CD14-positive monocyte (primary cell): ENCODE results near the gene EIF3J. TPM values are rescaled to one million over a fixed set of nuclear protein-coding genes. Genes with fewer than 3 reads are reported as not detected.
"Not testable (repeated sequence)": the region's sequence is repeated elsewhere in the genome, so short reads cannot be mapped to it uniquely, and the experiment has no call there.

Source experiments
- DNase-seq, 3 donors: peaks; one replicate each; pipeline ENCODE4 v3.0.0-alpha.2; 2011 to 2022
- H2AFZ ChIP-seq: 2 replicates; pipeline ENCODE4 v1.6.0; 2012; ENCODE audit warnings: mild to moderate bottlenecking, low read depth, low read length, inconsistent platforms; ENCODE audit not compliant: insufficient read depth, poor library complexity, severe bottlenecking
- H3K27ac ChIP-seq, 2 donors: 1 replicate in 1 of 2; 2 replicates in 1 of 2; pipeline ENCODE4 v1.5.1; 2012 to 2013; ENCODE audit warnings: low read length in 2 of 2, control low read depth in 1 of 2, inconsistent platforms in 1 of 2, low read depth in 1 of 2, mild to moderate bottlenecking in 1 of 2
- H3K27me3 ChIP-seq, 2 donors: one replicate each; pipeline versions ENCODE4 v1.6.0 to v1.6.1; 2011 to 2013; ENCODE audit warnings: low read length in 2 of 2; ENCODE audit not compliant: control insufficient read depth in 2 of 2, insufficient read depth in 2 of 2
- H3K36me3 ChIP-seq, 2 donors: replicated peaks in 1 of 2; 1 replicate in 1 of 2; 2 replicates in 1 of 2; pipeline versions ENCODE4 v1.5.1 to v1.6.1; 2012 to 2013; ENCODE audit warnings: low read length in 2 of 2, control low read depth in 1 of 2, inconsistent platforms in 1 of 2, mild to moderate bottlenecking in 1 of 2; ENCODE audit not compliant: insufficient read depth in 2 of 2, control insufficient read depth in 1 of 2
- H3K4me1 ChIP-seq, 2 donors: 1 replicate in 1 of 2; 2 replicates in 1 of 2; pipeline versions ENCODE4 v1.5.1 to v1.6.1; 2012 to 2013; ENCODE audit warnings: low read length in 2 of 2, control low read depth in 1 of 2, inconsistent platforms in 1 of 2, mild to moderate bottlenecking in 1 of 2, moderate library complexity in 1 of 2; ENCODE audit not compliant: insufficient read depth in 2 of 2, control insufficient read depth in 1 of 2
- H3K4me2 ChIP-seq: replicated peaks from 2 replicates; pipeline ENCODE3; 2012; ENCODE audit warnings: low read length, moderate library complexity, mild to moderate bottlenecking; ENCODE audit not compliant: poor library complexity, severe bottlenecking; ENCODE audit errors: extremely low read depth
- H3K4me3 ChIP-seq, 3 experiments: fragments of 200-600 bp in 1 of 3; sonication (generic) in 1 of 3; replicated peaks in 1 of 3; 1 replicate in 2 of 3; 2 replicates in 1 of 3; pipeline ENCODE4 v1.5.1; 2011 to 2013; ENCODE audit warnings: low read length in 3 of 3, mild to moderate bottlenecking in 3 of 3, control low read depth in 2 of 3, low read depth in 2 of 3, inconsistent platforms in 1 of 3, moderate library complexity in 1 of 3
- H3K79me2 ChIP-seq: 2 replicates; pipeline ENCODE4 v1.6.0; 2012; ENCODE audit warnings: mild to moderate bottlenecking, control low read depth, inconsistent platforms, low read length, moderate library complexity; ENCODE audit not compliant: insufficient read depth
- H3K9ac ChIP-seq: 2 replicates; pipeline ENCODE4 v1.6.0; 2017; ENCODE audit warnings: low read length, mild to moderate bottlenecking; ENCODE audit not compliant: insufficient read depth, poor library complexity, severe bottlenecking
- H3K9me3 ChIP-seq, 2 donors: replicated peaks in 1 of 2; 1 replicate in 1 of 2; 2 replicates in 1 of 2; pipeline versions ENCODE4 v1.5.1 to v1.6.1; 2012 to 2013; ENCODE audit warnings: low read length in 2 of 2, control low read depth in 1 of 2; ENCODE audit not compliant: control insufficient read depth in 1 of 2, insufficient read depth in 1 of 2
- H4K20me1 ChIP-seq: 2 replicates; pipeline ENCODE4 v1.6.0; 2012; ENCODE audit warnings: mild to moderate bottlenecking, low read length, control low read depth, moderate library complexity; ENCODE audit not compliant: insufficient read depth
- H3K27ac Mint-ChIP-seq, 7 donors: one replicate each; pipeline ENCODE4 v1.8.0; 2020; ENCODE audit warnings: mild to moderate bottlenecking in 7 of 7, mixed read lengths in 7 of 7, moderate library complexity in 6 of 7, inconsistent platforms in 2 of 7
- H3K27me3 Mint-ChIP-seq, 3 donors: one replicate each; pipeline ENCODE4 v1.8.0; 2021 to 2022; ENCODE audit warnings: low read depth in 3 of 3, mild to moderate bottlenecking in 3 of 3, mixed read lengths in 3 of 3, moderate library complexity in 3 of 3, inconsistent platforms in 1 of 3
- H3K36me3 Mint-ChIP-seq, 2 donors: one replicate each; pipeline ENCODE4 v1.8.0; 2020; ENCODE audit warnings: mixed read lengths in 2 of 2, inconsistent platforms in 1 of 2, mild to moderate bottlenecking in 1 of 2
- H3K4me1 Mint-ChIP-seq: one replicate; pipeline ENCODE4 v1.8.0; 2020; ENCODE audit warnings: mild to moderate bottlenecking, mixed read lengths
- H3K4me3 Mint-ChIP-seq, 2 donors: one replicate each; pipeline ENCODE4 v1.8.0; 2020; ENCODE audit warnings: mild to moderate bottlenecking in 2 of 2, mixed read lengths in 2 of 2, moderate library complexity in 1 of 2
- H3K9me3 Mint-ChIP-seq, 7 donors: one replicate each; pipeline ENCODE4 v1.8.0; 2020 to 2022; ENCODE audit warnings: mixed read lengths in 7 of 7, mild to moderate bottlenecking in 6 of 7, moderate library complexity in 6 of 7, inconsistent platforms in 2 of 7
- WGBS: methylation state at CpG from one replicate; pipeline ENCODE4 v1.1.5; 2013; ENCODE audit warnings: missing lambda C conversion rate; ENCODE audit not compliant: insufficient coverage; 5-methylcytosine and 5-hydroxymethylcytosine counted together
- intact Hi-C, 2 donors: fragments of 100-400 bp; cut with micrococcal nuclease; formaldehyde crosslinking; loops; one replicate each; pipeline versions ENCODE4 v1.15.0 to v1.15.1; 2023
- polyA plus RNA-seq, 3 donors: library from polyadenylated mRNA; depleted of rRNA in 1 of 3; unstranded in 2 of 3; stranded (reverse) in 1 of 3; fragments of 300-500 nt in 2 of 3; fragments of >200 nt in 1 of 3; fragmentation: Illumina TruSeq in 2 of 3; gene quantifications; 1 replicate in 2 of 3; 2 replicates in 1 of 3; pipeline ENCODE4 v1.2.3, GENCODE V29; 2012 to 2021
- TF ChIP-seq, protein P1 (sequence below): fragments of 200-600 bp; IDR thresholded peaks from one replicate; pipeline ENCODE4 v1.8.0; 2022; ENCODE audit warnings: antibody characterized with exemption, mild to moderate bottlenecking

Gene EIF3J
- polyA plus RNA-seq, 3 donors, result 9.7 to 20.1 (median 13.5) TPM

DNA sequence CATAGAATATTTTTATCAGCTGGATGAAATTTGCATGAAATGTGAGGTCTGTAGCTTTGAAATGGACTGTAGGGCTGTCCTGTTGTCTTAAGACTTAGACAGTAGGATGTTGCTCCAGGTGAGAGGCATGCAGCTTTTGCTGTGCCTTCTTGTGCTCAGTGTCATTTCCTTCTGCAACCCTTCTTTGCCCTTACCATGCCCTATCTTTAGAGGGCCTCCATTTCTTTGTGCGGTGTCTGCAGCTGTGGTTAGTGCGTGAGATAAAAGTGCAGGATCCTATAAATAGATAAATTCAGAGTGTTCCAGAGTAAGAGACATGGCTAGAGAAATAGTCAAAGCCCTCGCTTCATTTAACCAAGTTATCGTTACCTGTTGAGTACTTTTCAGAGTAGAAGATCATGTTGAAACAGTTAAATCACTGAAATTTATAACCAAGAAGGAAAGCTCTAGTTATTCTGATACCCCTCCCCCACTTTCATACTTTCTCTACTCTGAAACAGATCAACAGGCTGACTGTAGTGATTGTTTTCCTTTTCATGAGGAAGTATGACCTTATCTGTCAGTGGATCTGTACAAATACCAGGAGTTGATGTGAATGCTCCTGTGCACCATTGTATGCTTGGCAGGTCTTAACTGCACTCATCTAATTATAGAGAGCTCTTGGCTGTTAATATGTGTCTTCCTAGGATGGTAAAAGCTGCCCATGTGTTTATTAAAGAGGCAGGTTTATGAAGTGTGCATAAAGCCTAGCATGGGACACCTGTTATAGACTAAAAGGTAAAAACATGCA, 18.2 kb downstream of the EIF3J start:
- Histone ChIP-seq H4K20me1 (peaks cover 68% of the 10 kb centered on the region), H3K36me3 (peaks cover 79 to 95% of the 10 kb centered on the region in 2 donors), H3K9me3 (no peaks in the 10 kb centered on the region), H2AFZ (no peak overlapping the region), H3K4me3 (no peak overlapping the region), H3K4me1 (no peaks in the 10 kb centered on the region), H3K27ac (no peak overlapping the region), H3K9ac (no peak overlapping the region), H3K27me3 (no peaks in the 10 kb centered on the region), H3K79me2 (peaks cover 19% of the 10 kb centered on the region), H3K4me2 (no peak overlapping the region)
- no peak for DNase-seq
- peaks cover 69 to 90% of the 10 kb centered on the region in 2 donors for H3K36me3 Mint-ChIP-seq
- WGBS, result no CpG with 5 or more reads among the region's 4 CpGs
- H3K27ac Mint-ChIP-seq, result peak overlapping the region in 2 of 7 donors; percentile 17 to 55
- no peaks in the 10 kb centered on the region for H3K9me3 Mint-ChIP-seq
- TF ChIP-seq, protein P1, sequence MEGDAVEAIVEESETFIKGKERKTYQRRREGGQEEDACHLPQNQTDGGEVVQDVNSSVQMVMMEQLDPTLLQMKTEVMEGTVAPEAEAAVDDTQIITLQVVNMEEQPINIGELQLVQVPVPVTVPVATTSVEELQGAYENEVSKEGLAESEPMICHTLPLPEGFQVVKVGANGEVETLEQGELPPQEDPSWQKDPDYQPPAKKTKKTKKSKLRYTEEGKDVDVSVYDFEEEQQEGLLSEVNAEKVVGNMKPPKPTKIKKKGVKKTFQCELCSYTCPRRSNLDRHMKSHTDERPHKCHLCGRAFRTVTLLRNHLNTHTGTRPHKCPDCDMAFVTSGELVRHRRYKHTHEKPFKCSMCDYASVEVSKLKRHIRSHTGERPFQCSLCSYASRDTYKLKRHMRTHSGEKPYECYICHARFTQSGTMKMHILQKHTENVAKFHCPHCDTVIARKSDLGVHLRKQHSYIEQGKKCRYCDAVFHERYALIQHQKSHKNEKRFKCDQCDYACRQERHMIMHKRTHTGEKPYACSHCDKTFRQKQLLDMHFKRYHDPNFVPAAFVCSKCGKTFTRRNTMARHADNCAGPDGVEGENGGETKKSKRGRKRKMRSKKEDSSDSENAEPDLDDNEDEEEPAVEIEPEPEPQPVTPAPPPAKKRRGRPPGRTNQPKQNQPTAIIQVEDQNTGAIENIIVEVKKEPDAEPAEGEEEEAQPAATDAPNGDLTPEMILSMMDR, result no peak
- no peaks in the 10 kb centered on the region for H3K27me3 Mint-ChIP-seq
- H3K4me1 Mint-ChIP-seq, result peaks cover 2% of the 10 kb centered on the region
- intact Hi-C loops, result no loop called here
- no peak overlapping the region for H3K4me3 Mint-ChIP-seq

DNA sequence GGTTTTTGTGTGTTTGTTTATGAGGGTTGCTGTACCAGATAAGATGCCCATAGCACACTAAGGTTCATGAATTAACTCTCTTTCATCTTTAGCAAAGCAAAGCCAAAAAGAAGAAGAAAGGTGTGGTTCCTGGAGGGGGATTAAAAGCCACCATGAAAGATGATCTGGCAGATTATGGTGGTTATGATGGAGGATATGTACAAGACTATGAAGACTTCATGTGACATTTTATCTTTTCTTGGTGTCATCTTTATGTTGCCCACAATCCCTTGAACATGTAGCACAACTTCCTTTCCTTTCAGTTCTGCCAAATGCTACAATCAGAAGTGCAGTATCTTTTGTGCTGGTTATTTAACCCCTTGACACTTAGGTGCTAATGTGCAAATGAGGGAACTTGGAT, 24.0 kb downstream of the EIF3J start:
- H3K4me2 ChIP-seq, H3K27me3 Mint-ChIP-seq, H3K79me2 ChIP-seq, H3K4me1 ChIP-seq, H3K4me3 ChIP-seq, intact Hi-C loops, H3K9me3 Mint-ChIP-seq, H3K27ac ChIP-seq, H3K4me1 Mint-ChIP-seq, DNase-seq, H3K9ac ChIP-seq, H2AFZ ChIP-seq, H3K9me3 ChIP-seq, H3K27me3 ChIP-seq, H3K4me3 Mint-ChIP-seq: not testable (repeated sequence)
- peaks cover 51% of the 10 kb centered on the region for H4K20me1 ChIP-seq
- H3K36me3 ChIP-seq, result peaks cover 94 to 100% of the 10 kb centered on the region in 2 donors
- Mint-ChIP-seq H3K27ac (peak overlapping the region in 1 of 7 donors; percentile 72), H3K36me3 (peaks cover 84 to 95% of the 10 kb centered on the region in 2 donors)
